Neural cell (in vitro differentiated cells): ENCODE results near the gene PIP5K1B. TPM values are rescaled to one million over a fixed set of nuclear protein-coding genes. Genes with fewer than 3 reads are reported as not detected.
"Not testable (repeated sequence)": the region's sequence is repeated elsewhere in the genome, so short reads cannot be mapped to it uniquely, and the experiment has no call there.

Source experiments
- H2AFZ ChIP-seq: fragments of 200-600, 300-800 bp; sonication (generic), shearing (Covaris generic); 2 replicates; pipeline ENCODE4 v1.6.0; 2014; ENCODE audit warnings: low read depth, mild to moderate bottlenecking, antibody characterized with exemption, low read length, moderate library complexity
- H3F3A ChIP-seq: fragments of 200-600 bp; shearing (Covaris generic); 2 replicates; pipeline ENCODE4 v1.6.1; 2016; ENCODE audit warnings: mild to moderate bottlenecking, moderate library complexity, mixed read lengths, antibody characterized with exemption, low read length; ENCODE audit not compliant: insufficient read depth, poor library complexity, severe bottlenecking
- H3K27ac ChIP-seq: fragments of 200-600, 300-800 bp; sonication (generic), shearing (Covaris generic); 2 replicates; pipeline ENCODE4 v1.5.1; 2014; ENCODE audit warnings: mild to moderate bottlenecking, low read length, moderate library complexity
- H3K27me3 ChIP-seq: fragments of 300-800, 200-600 bp; sonication (generic), shearing (Covaris generic); 2 replicates; pipeline ENCODE4 v1.6.0; 2014; ENCODE audit warnings: mild to moderate bottlenecking, low read depth, low read length, moderate library complexity; ENCODE audit not compliant: insufficient read depth
- H3K36me3 ChIP-seq: fragments of 300-800, 200-600 bp; sonication (generic), shearing (Covaris generic); 2 replicates; pipeline ENCODE4 v1.5.1; 2014; ENCODE audit warnings: mild to moderate bottlenecking, antibody characterized with exemption, low read length, moderate library complexity; ENCODE audit not compliant: insufficient read depth
- H3K4me2 ChIP-seq: fragments of 300-800, 200-600 bp; sonication (generic), shearing (Covaris generic); 2 replicates; pipeline ENCODE4 v1.6.0; 2014; ENCODE audit warnings: mild to moderate bottlenecking, low read length
- H3K4me3 ChIP-seq: fragments of 300-800, 200-600 bp; sonication (generic), shearing (Covaris generic); 2 replicates; pipeline ENCODE4 v1.5.1; 2014; ENCODE audit warnings: mild to moderate bottlenecking, low read length, moderate library complexity
- H3K79me2 ChIP-seq: fragments of 200-600 bp; shearing (Covaris generic); replicated peaks from 2 replicates; pipeline ENCODE4 v1.6.0; 2014; ENCODE audit warnings: mild to moderate bottlenecking, low read length, moderate library complexity; ENCODE audit not compliant: insufficient read depth
- H3K9ac ChIP-seq: fragments of 300-800, 200-600 bp; sonication (generic), shearing (Covaris generic); 2 replicates; pipeline ENCODE4 v1.6.1; 2016; ENCODE audit warnings: mild to moderate bottlenecking, low read length, mixed read lengths
- H3K9me2 ChIP-seq: fragments of 200-600 bp; shearing (Covaris generic); 2 replicates; pipeline ENCODE4 v1.6.1; 2016; ENCODE audit warnings: mild to moderate bottlenecking, low read length, mixed read lengths; ENCODE audit not compliant: insufficient read depth
- H3K9me3 ChIP-seq: fragments of 200-600, 300-800 bp; sonication (generic), shearing (Covaris generic); 2 replicates; pipeline ENCODE4 v1.6.1; 2016; ENCODE audit warnings: mild to moderate bottlenecking, mixed run types, low read length, moderate library complexity, mixed read lengths
- H4K20me1 ChIP-seq: fragments of 200-600 bp; shearing (Covaris generic); 2 replicates; pipeline ENCODE4 v1.6.1; 2016; ENCODE audit warnings: mild to moderate bottlenecking, mixed run types; ENCODE audit not compliant: insufficient read depth
- EP300 ChIP-seq: fragments of 450-650 bp; conservative IDR thresholded peaks from 2 replicates; pipeline ENCODE4 v1.6.1; 2014; ENCODE audit warnings: antibody characterized with exemption, mild to moderate bottlenecking, moderate library complexity; ENCODE audit not compliant: poor library complexity, severe bottlenecking
- EZH2 ChIP-seq: fragments of 200-600, 300-800 bp; shearing (Covaris generic), sonication (generic); IDR thresholded peaks from 2 replicates; pipeline ENCODE4 v1.6.1; 2014; ENCODE audit warnings: antibody characterized with exemption, low read length, borderline replicate concordance, mild to moderate bottlenecking; ENCODE audit not compliant: insufficient read depth, poor library complexity, severe bottlenecking
- MXI1 ChIP-seq: fragments of 450-650 bp; conservative IDR thresholded peaks from 2 replicates; pipeline ENCODE4 v1.6.1; 2014; ENCODE audit warnings: antibody characterized with exemption, mild to moderate bottlenecking; ENCODE audit not compliant: poor library complexity, severe bottlenecking
- POLR2AphosphoS5 ChIP-seq: IDR thresholded peaks from 2 replicates; pipeline ENCODE4 v1.6.1; 2012
- RAD21 ChIP-seq: fragments of 450-650 bp; conservative IDR thresholded peaks from 2 replicates; pipeline ENCODE4 v1.6.1; 2014; ENCODE audit warnings: antibody characterized with exemption, mild to moderate bottlenecking, moderate library complexity
- SMC3 ChIP-seq: fragments of 450-650 bp; conservative IDR thresholded peaks from 2 replicates; pipeline ENCODE4 v1.6.1; 2014; ENCODE audit warnings: antibody characterized with exemption, mild to moderate bottlenecking, moderate library complexity; ENCODE audit not compliant: poor library complexity
- TAF1 ChIP-seq: IDR thresholded peaks from 2 replicates; pipeline ENCODE4 v1.6.1; 2012; ENCODE audit warnings: low read depth
- polyA plus RNA-seq: library from polyadenylated mRNA; depleted of rRNA; stranded (reverse); fragments of >200 nt; gene quantifications from 2 replicates; pipeline ENCODE4 v1.2.3, GENCODE V29; 2014
- TF ChIP-seq, protein P1 (sequence below): fragments of 450-650 bp; IDR thresholded peaks from 2 replicates; pipeline ENCODE4 v1.5.1; 2014; ENCODE audit warnings: antibody characterized with exemption, mild to moderate bottlenecking, moderate library complexity; ENCODE audit not compliant: poor library complexity, severe bottlenecking
- TF ChIP-seq, protein P2 (sequence below): IDR thresholded peaks from 2 replicates; pipeline ENCODE4 v1.6.1; 2012; ENCODE audit warnings: borderline replicate concordance

Gene PIP5K1B
- polyA plus RNA-seq, 1 donor from 2014 or later, result 1.5 TPM

DNA sequence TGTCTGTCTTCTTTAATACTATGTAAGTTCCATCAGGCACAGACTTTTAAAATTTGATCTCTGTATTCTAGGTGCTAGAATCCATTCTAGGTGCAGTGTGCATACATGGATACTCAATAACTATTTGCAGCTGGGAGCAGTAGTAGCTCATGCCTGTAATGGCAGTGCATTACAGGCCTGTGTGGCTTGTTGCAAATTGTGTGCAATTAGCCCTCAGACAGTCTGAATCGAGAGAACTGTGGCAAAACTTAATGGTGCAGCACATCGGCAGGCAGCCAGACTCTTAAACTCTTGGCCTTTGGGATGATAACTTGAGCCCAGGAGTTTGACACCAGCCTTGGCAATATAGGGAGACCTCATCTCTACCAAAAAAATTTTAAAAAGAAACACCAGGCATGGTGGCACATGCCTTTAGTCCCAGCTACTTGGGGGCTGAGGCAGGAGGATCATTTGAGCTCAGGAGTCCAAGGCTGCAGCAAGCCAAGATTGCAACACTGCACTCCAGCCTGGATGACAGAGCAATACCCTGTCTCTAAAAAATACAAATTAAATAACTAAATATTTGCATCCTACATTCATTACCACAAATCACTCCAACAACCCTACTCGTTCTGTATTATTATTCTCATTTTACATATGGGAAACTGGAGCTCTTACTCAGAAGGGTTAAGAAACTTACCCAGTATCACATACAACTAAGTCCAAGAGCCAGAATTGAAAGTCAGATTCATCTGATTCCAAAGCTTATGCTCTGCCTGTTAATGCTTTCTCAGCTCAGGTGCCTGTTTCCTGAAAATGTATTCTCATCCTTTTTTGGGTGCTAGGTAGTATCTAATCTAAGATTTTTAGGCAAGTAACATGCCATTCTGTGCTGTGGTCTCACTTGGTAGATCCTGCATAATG lies 278.7 kb downstream of the PIP5K1B start:
- H3K9me3 ChIP-seq, result no peaks in the 10 kb centered on the region
- no peak overlapping the region for H3K4me3 ChIP-seq
- H3K27ac ChIP-seq, result no peak overlapping the region
- H3K9ac ChIP-seq, result no peak overlapping the region
- no peaks in the 10 kb centered on the region for H3K36me3 ChIP-seq
- TF ChIP-seq RAD21 (no peak), MXI1 (no peak), SMC3 (no peak), EP300 (no peak), TAF1 (no peak), EZH2 (no peak), POLR2AphosphoS5 (no peak)
- TF ChIP-seq, protein P1, sequence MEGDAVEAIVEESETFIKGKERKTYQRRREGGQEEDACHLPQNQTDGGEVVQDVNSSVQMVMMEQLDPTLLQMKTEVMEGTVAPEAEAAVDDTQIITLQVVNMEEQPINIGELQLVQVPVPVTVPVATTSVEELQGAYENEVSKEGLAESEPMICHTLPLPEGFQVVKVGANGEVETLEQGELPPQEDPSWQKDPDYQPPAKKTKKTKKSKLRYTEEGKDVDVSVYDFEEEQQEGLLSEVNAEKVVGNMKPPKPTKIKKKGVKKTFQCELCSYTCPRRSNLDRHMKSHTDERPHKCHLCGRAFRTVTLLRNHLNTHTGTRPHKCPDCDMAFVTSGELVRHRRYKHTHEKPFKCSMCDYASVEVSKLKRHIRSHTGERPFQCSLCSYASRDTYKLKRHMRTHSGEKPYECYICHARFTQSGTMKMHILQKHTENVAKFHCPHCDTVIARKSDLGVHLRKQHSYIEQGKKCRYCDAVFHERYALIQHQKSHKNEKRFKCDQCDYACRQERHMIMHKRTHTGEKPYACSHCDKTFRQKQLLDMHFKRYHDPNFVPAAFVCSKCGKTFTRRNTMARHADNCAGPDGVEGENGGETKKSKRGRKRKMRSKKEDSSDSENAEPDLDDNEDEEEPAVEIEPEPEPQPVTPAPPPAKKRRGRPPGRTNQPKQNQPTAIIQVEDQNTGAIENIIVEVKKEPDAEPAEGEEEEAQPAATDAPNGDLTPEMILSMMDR, result no peak
- TF ChIP-seq, protein P2, sequence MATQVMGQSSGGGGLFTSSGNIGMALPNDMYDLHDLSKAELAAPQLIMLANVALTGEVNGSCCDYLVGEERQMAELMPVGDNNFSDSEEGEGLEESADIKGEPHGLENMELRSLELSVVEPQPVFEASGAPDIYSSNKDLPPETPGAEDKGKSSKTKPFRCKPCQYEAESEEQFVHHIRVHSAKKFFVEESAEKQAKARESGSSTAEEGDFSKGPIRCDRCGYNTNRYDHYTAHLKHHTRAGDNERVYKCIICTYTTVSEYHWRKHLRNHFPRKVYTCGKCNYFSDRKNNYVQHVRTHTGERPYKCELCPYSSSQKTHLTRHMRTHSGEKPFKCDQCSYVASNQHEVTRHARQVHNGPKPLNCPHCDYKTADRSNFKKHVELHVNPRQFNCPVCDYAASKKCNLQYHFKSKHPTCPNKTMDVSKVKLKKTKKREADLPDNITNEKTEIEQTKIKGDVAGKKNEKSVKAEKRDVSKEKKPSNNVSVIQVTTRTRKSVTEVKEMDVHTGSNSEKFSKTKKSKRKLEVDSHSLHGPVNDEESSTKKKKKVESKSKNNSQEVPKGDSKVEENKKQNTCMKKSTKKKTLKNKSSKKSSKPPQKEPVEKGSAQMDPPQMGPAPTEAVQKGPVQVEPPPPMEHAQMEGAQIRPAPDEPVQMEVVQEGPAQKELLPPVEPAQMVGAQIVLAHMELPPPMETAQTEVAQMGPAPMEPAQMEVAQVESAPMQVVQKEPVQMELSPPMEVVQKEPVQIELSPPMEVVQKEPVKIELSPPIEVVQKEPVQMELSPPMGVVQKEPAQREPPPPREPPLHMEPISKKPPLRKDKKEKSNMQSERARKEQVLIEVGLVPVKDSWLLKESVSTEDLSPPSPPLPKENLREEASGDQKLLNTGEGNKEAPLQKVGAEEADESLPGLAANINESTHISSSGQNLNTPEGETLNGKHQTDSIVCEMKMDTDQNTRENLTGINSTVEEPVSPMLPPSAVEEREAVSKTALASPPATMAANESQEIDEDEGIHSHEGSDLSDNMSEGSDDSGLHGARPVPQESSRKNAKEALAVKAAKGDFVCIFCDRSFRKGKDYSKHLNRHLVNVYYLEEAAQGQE, result no peak
- no peak overlapping the region for H3K4me2 ChIP-seq
- H3K27me3 ChIP-seq, result no peaks in the 10 kb centered on the region
- no peaks in the 10 kb centered on the region for H3K79me2 ChIP-seq
- no peaks in the 10 kb centered on the region for H4K20me1 ChIP-seq
- no peaks in the 10 kb centered on the region for H3K9me2 ChIP-seq
- no peaks in the 10 kb centered on the region for H3F3A ChIP-seq
- no peak overlapping the region for H2AFZ ChIP-seq

DNA sequence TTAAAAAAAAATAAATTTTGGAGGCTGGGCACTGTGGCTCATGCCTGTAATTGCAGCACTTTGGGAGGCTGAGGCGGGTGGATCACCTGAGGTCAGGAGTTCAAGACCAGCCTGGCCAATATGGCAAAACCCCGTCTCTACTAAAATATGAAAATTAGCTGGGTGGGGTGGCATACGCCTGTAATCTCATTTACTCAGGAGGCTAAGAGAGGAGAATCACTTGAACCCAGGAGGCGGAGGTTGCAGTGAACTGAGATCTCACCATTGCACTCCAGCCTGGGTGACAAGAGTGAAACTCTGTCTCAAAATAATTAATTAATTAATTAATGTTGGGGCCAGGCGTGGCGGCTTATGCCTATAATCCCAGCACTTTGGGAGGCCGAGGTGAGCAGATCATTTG lies 281.9 kb downstream of the PIP5K1B start:
- not testable (repeated sequence) for H4K20me1 ChIP-seq, H3K9me2 ChIP-seq, H3K36me3 ChIP-seq, H3K4me3 ChIP-seq, H3K9ac ChIP-seq, H3F3A ChIP-seq, H3K4me2 ChIP-seq, H2AFZ ChIP-seq, H3K9me3 ChIP-seq, H3K27ac ChIP-seq, H3K79me2 ChIP-seq, H3K27me3 ChIP-seq
